Tibial nerve (tissue), 3 donors: ENCODE data around the gene ZNF726.

Source experiments
- CTCF ChIP-seq, 5 experiments: fragments of 200-600 bp in 3 of 5; fragments of 450-650 bp in 2 of 5; sonication (generic) in 3 of 5; IDR thresholded peaks; one replicate each; pipeline ENCODE4 v1.5.1; 2016 to 2019; ENCODE audit warnings: antibody characterized with exemption in 5 of 5, mild to moderate bottlenecking in 3 of 5, moderate library complexity in 2 of 5
- POLR2A ChIP-seq, 2 donors: fragments of 450-650 bp; IDR thresholded peaks; one replicate each; pipeline ENCODE4 v1.6.1; 2017; ENCODE audit warnings: antibody characterized with exemption in 2 of 2, mild to moderate bottlenecking in 2 of 2, moderate library complexity in 2 of 2

GRCh38 chr19:23971598-23971997 is 56.9 kb downstream of the ZNF726 start:
- TF ChIP-seq POLR2A (IDR thresholded peaks at IDR 0.05) (no peak), CTCF (IDR thresholded peaks at IDR 0.05) (no peak)
